SJSA1 (cell line): ENCODE results near the gene USP17L11. TPM values are rescaled to one million over a fixed set of nuclear protein-coding genes. Genes with fewer than 3 reads are reported as not detected.
A peak's percentile ranks its signal among the peaks of the same experiment; 100 is the strongest.
"Not testable (repeated sequence)": the region's sequence is repeated elsewhere in the genome, so short reads cannot be mapped to it uniquely, and the experiment has no call there.

Source experiments
- DNase-seq, 2 experiments: peaks; one replicate each; pipeline ENCODE4 v3.0.0-alpha.2; 2015 to 2020; ENCODE audit warnings: low spot score in 2 of 2, low read depth in 1 of 2
- H3K27ac ChIP-seq: fragments of 250-450 bp; sonication (Bioruptor Pico); 2 replicates; pipeline ENCODE4 v1.5.1; 2020; ENCODE audit warnings: mild to moderate bottlenecking, moderate library complexity
- H3K27me3 ChIP-seq: fragments of 250-450 bp; sonication (Bioruptor Pico); replicated peaks from 2 replicates; pipeline ENCODE4 v1.5.1; 2020; ENCODE audit warnings: mild to moderate bottlenecking, moderate library complexity
- H3K36me3 ChIP-seq: fragments of 250-450 bp; sonication (Bioruptor Pico); 2 replicates; pipeline ENCODE4 v1.5.1; 2020; ENCODE audit warnings: mild to moderate bottlenecking
- H3K4me1 ChIP-seq: fragments of 250-450 bp; sonication (Bioruptor Pico); replicated peaks from 2 replicates; pipeline ENCODE4 v1.6.1; 2021; ENCODE audit warnings: mild to moderate bottlenecking
- H3K4me3 ChIP-seq: fragments of 250-450 bp; sonication (Bioruptor Pico); 2 replicates; pipeline ENCODE4 v1.5.1; 2020; ENCODE audit warnings: mild to moderate bottlenecking
- H3K9me3 ChIP-seq: fragments of 250-450 bp; sonication (Bioruptor Pico); replicated peaks from 2 replicates; pipeline ENCODE4 v1.5.1; 2020; ENCODE audit warnings: mild to moderate bottlenecking
- total RNA-seq: library from RNA; depleted of rRNA; stranded (reverse); fragments of >200 nt; shearing (Covaris generic); gene quantifications from 2 replicates; pipeline ENCODE4 v1.2.3, GENCODE V29; 2014; rRNA removed

The USP17L11 gene
- total RNA-seq = not detected in 2 replicates

- not testable (repeated sequence) for H3K36me3 ChIP-seq, H3K27ac ChIP-seq, H3K9me3 ChIP-seq, DNase-seq, H3K4me3 ChIP-seq, H3K4me1 ChIP-seq, H3K27me3 ChIP-seq
These were observed at the start of gene USP17L11 for GRCh38 chr4:9215105-9215504. USP17L11 (plus strand) TSS chr4:9215405; CDS start chr4:9215405, 0 bp downstream.

GRCh38 chr4:9165990-9166389, 49.2 kb upstream of the USP17L11 start:
- H3K9me3 ChIP-seq, H3K27ac ChIP-seq, H3K36me3 ChIP-seq, DNase-seq, H3K27me3 ChIP-seq, H3K4me3 ChIP-seq, H3K4me1 ChIP-seq: not testable (repeated sequence)

DNA sequence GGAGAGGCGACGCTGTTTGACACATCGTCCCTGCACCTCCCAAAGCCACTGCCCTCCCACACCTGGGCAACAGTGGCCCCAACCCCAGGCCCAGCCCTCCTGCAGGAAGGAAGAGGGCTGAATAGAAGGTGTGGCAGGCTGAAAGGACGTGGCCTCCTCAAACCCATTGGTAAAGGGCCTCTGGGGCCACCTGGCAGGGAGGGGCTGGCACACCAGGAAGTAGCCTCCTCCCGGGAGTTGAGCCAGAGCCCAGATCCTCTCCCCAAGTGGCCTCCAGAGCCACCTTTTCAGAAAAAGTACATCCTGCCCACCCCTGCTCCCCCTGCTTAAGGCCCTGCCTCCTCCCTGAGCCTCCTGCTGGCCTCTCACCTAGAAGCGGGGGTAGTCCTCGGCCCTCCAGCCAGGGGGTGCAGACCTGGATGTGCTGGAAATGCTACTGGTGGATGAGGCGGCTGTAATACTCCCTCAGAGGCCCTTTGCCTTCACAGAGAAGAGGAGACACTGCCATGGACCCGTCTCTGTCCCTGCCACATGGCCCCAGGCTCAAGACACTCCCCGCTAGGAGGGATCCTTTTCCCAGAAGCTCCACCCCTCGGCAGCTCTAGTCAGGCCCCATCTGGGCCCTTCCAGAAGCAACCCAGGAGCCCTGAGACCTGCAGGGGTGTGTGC, 45.3 kb upstream of the USP17L11 start, which contains the start of gene FAM90A26:
TSS of gene FAM90A26 (plus strand) at position 619 of the 669 bp plus-strand sequence. CDS start 2,764 bp downstream, outside the sequence.
- not testable (repeated sequence) for H3K27me3 ChIP-seq, H3K27ac ChIP-seq, H3K4me1 ChIP-seq, DNase-seq, H3K4me3 ChIP-seq, H3K36me3 ChIP-seq, H3K9me3 ChIP-seq

- not testable (repeated sequence) for H3K27me3 ChIP-seq, H3K27ac ChIP-seq, H3K4me1 ChIP-seq, H3K9me3 ChIP-seq, H3K4me3 ChIP-seq, DNase-seq, H3K36me3 ChIP-seq
These were observed 4.8 kb upstream of the USP17L11 start, which contains the start of gene USP17L10 for GRCh38 chr4:9210357-9210756. USP17L10 (plus strand) TSS chr4:9210657; CDS start chr4:9210657, 0 bp downstream.

DNA sequence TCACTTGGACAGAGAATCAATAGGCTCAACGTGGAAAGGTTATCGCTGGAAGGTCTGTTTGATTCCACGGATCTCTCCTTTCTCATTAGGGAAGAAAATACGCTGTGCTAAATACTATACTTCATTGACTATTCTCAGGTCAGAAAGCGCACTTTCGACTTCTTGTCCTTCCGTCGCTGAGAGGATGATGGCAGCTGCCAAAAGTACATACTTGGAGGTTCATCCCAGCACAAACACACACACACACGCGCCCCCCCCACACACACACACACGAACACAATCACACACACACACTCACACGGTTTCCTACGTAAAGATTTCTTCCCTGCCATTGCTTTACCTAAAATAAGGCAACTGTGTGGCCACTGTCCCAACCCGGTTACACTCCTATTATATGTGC, 504 bp upstream of the USP17L11 start:
- not testable (repeated sequence) for H3K36me3 ChIP-seq, H3K27me3 ChIP-seq, H3K27ac ChIP-seq, H3K4me1 ChIP-seq, H3K9me3 ChIP-seq, H3K4me3 ChIP-seq
- peak in 1 of 2 experiments; percentile 50 for DNase-seq

GRCh38 chr4:9219852-9220251, 4.6 kb downstream of the USP17L11 start, which contains the start of gene USP17L12:
USP17L12 (plus strand) TSS chr4:9220152; CDS start chr4:9220152, 0 bp downstream.
- not testable (repeated sequence) for H3K36me3 ChIP-seq, H3K4me3 ChIP-seq, H3K27me3 ChIP-seq, H3K27ac ChIP-seq, H3K9me3 ChIP-seq, DNase-seq, H3K4me1 ChIP-seq

DNA sequence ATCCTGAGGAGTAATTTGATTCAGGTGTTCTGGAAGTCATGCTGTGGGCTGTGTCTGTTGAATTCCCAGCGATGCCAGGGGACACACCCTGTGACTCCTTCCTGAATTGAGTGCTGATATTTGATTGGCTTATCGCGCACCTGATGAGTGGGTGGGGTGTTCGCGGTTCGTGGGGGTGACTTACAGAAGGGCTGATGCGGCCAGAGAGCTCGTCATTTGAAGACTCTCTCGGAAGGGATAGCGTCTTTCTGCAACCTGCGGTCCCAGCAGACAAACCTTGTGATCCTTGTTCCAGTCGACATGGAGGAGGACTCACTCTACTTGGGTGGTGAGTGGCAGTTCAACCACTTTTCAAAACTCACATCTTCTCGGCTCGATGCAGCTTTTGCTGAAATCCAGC, 9.4 kb downstream of the USP17L11 start, which contains the start of gene USP17L13:
TSS of gene USP17L13 (plus strand) at position 301 of the 400 bp plus-strand sequence. CDS start at position 301, 0 bp downstream.
- H3K36me3 ChIP-seq, H3K27ac ChIP-seq, H3K4me3 ChIP-seq, H3K9me3 ChIP-seq, H3K4me1 ChIP-seq, DNase-seq, H3K27me3 ChIP-seq: not testable (repeated sequence)

GRCh38 chr4:9230249-9230648, 15.0 kb downstream of the USP17L11 start:
- not testable (repeated sequence) for H3K4me1 ChIP-seq, DNase-seq, H3K27me3 ChIP-seq, H3K4me3 ChIP-seq, H3K27ac ChIP-seq, H3K36me3 ChIP-seq, H3K9me3 ChIP-seq

DNA sequence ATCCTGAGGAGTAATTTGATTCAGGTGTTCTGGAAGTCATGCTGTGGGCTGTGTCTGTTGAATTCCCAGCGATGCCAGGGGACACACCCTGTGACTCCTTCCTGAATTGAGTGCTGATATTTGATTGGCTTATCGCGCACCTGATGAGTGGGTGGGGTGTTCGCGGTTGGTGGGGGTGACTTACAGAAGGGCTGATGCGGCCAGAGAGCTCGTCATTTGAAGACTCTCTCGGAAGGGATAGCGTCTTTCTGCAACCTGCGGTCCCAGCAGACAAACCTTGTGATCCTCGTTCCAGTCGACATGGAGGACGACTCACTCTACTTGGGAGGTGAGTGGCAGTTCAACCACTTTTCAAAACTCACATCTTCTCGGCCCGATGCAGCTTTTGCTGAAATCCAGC, 18.9 kb downstream of the USP17L11 start, which contains the start of gene USP17L15:
TSS of gene USP17L15 (plus strand) at position 301 of the 400 bp plus-strand sequence. CDS start at position 301, 0 bp downstream.
- not testable (repeated sequence) for H3K4me1 ChIP-seq, H3K27ac ChIP-seq, H3K27me3 ChIP-seq, H3K36me3 ChIP-seq, H3K9me3 ChIP-seq, DNase-seq, H3K4me3 ChIP-seq

DNA sequence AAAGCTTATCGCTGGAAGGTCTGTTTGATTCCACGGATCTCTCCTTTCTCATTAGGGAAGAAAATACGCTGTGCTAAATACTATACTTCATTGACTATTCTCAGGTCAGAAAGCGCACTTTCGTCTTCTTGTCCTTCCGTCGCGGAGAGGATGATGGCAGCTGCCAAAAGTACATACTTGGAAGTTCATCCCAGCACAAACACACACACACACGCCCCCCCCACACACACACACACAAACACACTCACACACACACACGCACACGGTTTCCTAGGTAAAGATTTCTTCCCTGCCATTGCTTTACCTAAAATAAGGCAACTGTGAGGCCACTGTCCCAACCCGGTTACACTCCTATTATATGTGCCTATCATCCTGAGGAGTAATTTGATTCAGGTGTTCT, 23.3 kb downstream of the USP17L11 start:
- not testable (repeated sequence) for H3K9me3 ChIP-seq, H3K36me3 ChIP-seq, H3K4me1 ChIP-seq, H3K27me3 ChIP-seq, H3K4me3 ChIP-seq, H3K27ac ChIP-seq
- DNase-seq = peak; percentile 0 to 54

- DNase-seq, H3K27ac ChIP-seq, H3K4me1 ChIP-seq, H3K4me3 ChIP-seq, H3K36me3 ChIP-seq, H3K9me3 ChIP-seq, H3K27me3 ChIP-seq: not testable (repeated sequence)
These were observed 28.4 kb downstream of the USP17L11 start, which contains the start of gene USP17L17 for GRCh38 chr4:9243579-9243978. USP17L17 (plus strand) TSS chr4:9243879; CDS start chr4:9243879, 0 bp downstream.

- H3K4me1 ChIP-seq, H3K27ac ChIP-seq, H3K4me3 ChIP-seq, H3K9me3 ChIP-seq, H3K36me3 ChIP-seq, H3K27me3 ChIP-seq: not testable (repeated sequence)
- peak; percentile 1 to 51 for DNase-seq
These were observed 32.9 kb downstream of the USP17L11 start, which contains the start of gene USP17L18 for GRCh38 chr4:9247953-9248680. USP17L18 (plus strand) TSS chr4:9248630; CDS start chr4:9248630, 0 bp downstream.

GRCh38 chr4:9253078-9253477, 37.9 kb downstream of the USP17L11 start, which contains the start of gene USP17L19:
USP17L19 (plus strand) TSS chr4:9253378; CDS start chr4:9253378, 0 bp downstream.
- DNase-seq, H3K36me3 ChIP-seq, H3K4me3 ChIP-seq, H3K4me1 ChIP-seq, H3K27ac ChIP-seq, H3K9me3 ChIP-seq, H3K27me3 ChIP-seq: not testable (repeated sequence)

GRCh38 chr4:9257824-9258223, 42.6 kb downstream of the USP17L11 start, which contains the start of gene USP17L20:
USP17L20 (plus strand) TSS chr4:9258124; CDS start chr4:9258124, 0 bp downstream.
- not testable (repeated sequence) for H3K4me1 ChIP-seq, H3K4me3 ChIP-seq, H3K27ac ChIP-seq, H3K36me3 ChIP-seq, H3K9me3 ChIP-seq, H3K27me3 ChIP-seq, DNase-seq
